K562 (cell line): ENCODE data around the gene TRIM33. TPM values are rescaled to one million over a fixed set of nuclear protein-coding genes. Genes with fewer than 3 reads are reported as not detected.

Experiments used
- ATAC-seq: fragments of 200-7000 bp; cut with Tn5 transposase; 3 replicates; pipeline ENCODE4 v1.9.1; 2020; ENCODE audit warnings: moderate library complexity
- BruUV-seq: library from RNA; stranded (reverse); fragments of 400-500 nt; replicated peaks from 2 replicates; lab custom pipeline; 2021; lab: Mats Ljungman, UMichigan
- CTCF ChIA-PET: fragments of 300-600 bp; formaldehyde crosslinking; extraction: SDS; loops from one replicate; lab custom pipeline; 2021; ENCODE audit warnings: low intra/inter-chr PET ratio; lab: Yijun Ruan, JAX
- POLR2A ChIA-PET: fragments of 300-600, 350-650 bp; sonication (Branson Sonifier 250); formaldehyde crosslinking; extraction: SDS; loops from one replicate; lab custom pipeline; 2021; ENCODE audit warnings: antibody characterized with exemption, inconsistent platforms; lab: Yijun Ruan, JAX
- DNase-seq, 4 experiments: peaks; one replicate each; pipeline versions ENCODE4 v3.0.0 to v3.0.0-alpha.2; 2011 to 2018; ENCODE audit warnings: low spot score in 3 of 4, mixed read lengths in 3 of 4; ENCODE audit errors: extremely low read depth in 1 of 4
- FAIRE-seq: peaks from 2 replicates; lab custom pipeline; 2011; peaks lifted over from hg19 to GRCh38; lab: Jason Lieb, UNC
- H2AFZ ChIP-seq: 2 replicates; pipeline ENCODE4 v1.6.0; 2011; ENCODE audit warnings: low read depth, low read length, control low read depth, inconsistent platforms
- H3K27ac ChIP-seq: fragments of 200-600 bp; 3 replicates; pipeline ENCODE4 v1.8.0; 2011; ENCODE audit warnings: low read depth, mild to moderate bottlenecking, control low read depth, inconsistent platforms, low read length, moderate library complexity, mixed read lengths; ENCODE audit errors: extremely low read depth
- H3K27me3 ChIP-seq, 2 experiments: fragments of 300-600 bp in 1 of 2; 2 replicates in 1 of 2; 3 replicates in 1 of 2; pipeline versions ENCODE4 v1.6.0 to v1.8.0; 2011; ENCODE audit warnings: inconsistent platforms in 2 of 2, low read length in 2 of 2, mild to moderate bottlenecking in 1 of 2, mixed read lengths in 1 of 2, moderate library complexity in 1 of 2; ENCODE audit not compliant: control insufficient read depth in 2 of 2, insufficient read depth in 2 of 2
- H3K36me3 ChIP-seq: fragments of 300-600 bp; 3 replicates; pipeline ENCODE4 v1.8.0; 2011; ENCODE audit warnings: mild to moderate bottlenecking, low read length, inconsistent platforms; ENCODE audit not compliant: control insufficient read depth, insufficient read depth
- H3K4me1 ChIP-seq, 2 experiments: fragments of 200-600 bp in 1 of 2; replicated peaks in 1 of 2; 2 replicates in 1 of 2; 3 replicates in 1 of 2; pipeline versions ENCODE4 v1.5.1 to v1.8.0; 2011; ENCODE audit warnings: inconsistent platforms in 2 of 2, low read length in 2 of 2, mild to moderate bottlenecking in 1 of 2, mixed read lengths in 1 of 2, moderate library complexity in 1 of 2; ENCODE audit not compliant: control insufficient read depth in 2 of 2, insufficient read depth in 2 of 2
- H3K4me2 ChIP-seq: 2 replicates; pipeline ENCODE4 v1.6.1; 2011; ENCODE audit warnings: low read length, control low read depth, inconsistent platforms, mixed read lengths; ENCODE audit not compliant: insufficient read depth
- H3K4me3 ChIP-seq: fragments of 200-600 bp; sonication (generic), shearing (Covaris generic); 2 replicates; pipeline ENCODE4 v1.5.1; 2016; ENCODE audit warnings: control low read depth, inconsistent platforms
- H3K79me2 ChIP-seq: fragments of 200-600 bp; 3 replicates; pipeline ENCODE4 v1.8.0; 2011; ENCODE audit warnings: low read length, inconsistent platforms; ENCODE audit not compliant: control insufficient read depth, insufficient read depth
- H3K9ac ChIP-seq, 2 experiments: 2 replicates each; pipeline versions ENCODE4 v1.6.0 to v1.6.1; 2011; ENCODE audit warnings: low read depth in 2 of 2, low read length in 2 of 2, control low read depth in 1 of 2, inconsistent platforms in 1 of 2, mild to moderate bottlenecking in 1 of 2, mixed read lengths in 1 of 2; ENCODE audit not compliant: insufficient read depth in 1 of 2
- H3K9me1 ChIP-seq: one replicate; pipeline ENCODE4 v1.6.0; 2011; ENCODE audit warnings: inconsistent platforms, mild to moderate bottlenecking, low read length, moderate library complexity; ENCODE audit not compliant: control insufficient read depth, insufficient read depth
- H3K9me3 ChIP-seq: replicated peaks from 2 replicates; pipeline ENCODE4 v1.5.1; 2011; ENCODE audit warnings: low read depth, low read length, inconsistent platforms; ENCODE audit not compliant: control insufficient read depth, insufficient read depth
- H4K20me1 ChIP-seq: replicated peaks from 2 replicates; pipeline ENCODE4 v1.6.1; 2011; ENCODE audit warnings: low read length, inconsistent platforms, mixed read lengths; ENCODE audit not compliant: control insufficient read depth, insufficient read depth
- BACH1 ChIP-seq: fragments of 200-800 bp; sonication (Bioruptor generic); IDR thresholded peaks from 2 replicates; pipeline ENCODE4 v1.6.1; 2016; ENCODE audit warnings: missing genetic modification characterization, missing compliant biosample characterization
- CC2D1A ChIP-seq: fragments of 450-650 bp; IDR thresholded peaks from 2 replicates; pipeline ENCODE4 v1.6.1; 2017; ENCODE audit warnings: mild to moderate bottlenecking
- CCAR2 ChIP-seq: fragments of 200-400 bp; formaldehyde crosslinking; IDR thresholded peaks from 2 replicates; pipeline ENCODE4 v1.6.1; 2017; ENCODE audit warnings: mild to moderate bottlenecking, low read depth, low read length
- EP400 ChIP-seq: fragments of 450-650 bp; IDR thresholded peaks from 2 replicates; pipeline ENCODE4 v1.6.1; 2017; ENCODE audit warnings: antibody characterized with exemption, mild to moderate bottlenecking, moderate library complexity
- GMEB1 ChIP-seq: fragments of 250-450 bp; sonication (Bioruptor Pico); IDR thresholded peaks from 2 replicates; pipeline ENCODE4 v1.4.0; 2020; ENCODE audit warnings: mild to moderate bottlenecking
- GTF2B ChIP-seq: IDR thresholded peaks from 2 replicates; pipeline ENCODE4 v1.6.1; 2011; ENCODE audit not compliant: insufficient read length; ENCODE audit errors: extremely low read depth
- HDAC2 ChIP-seq: fragments of 450-650 bp; IDR thresholded peaks from 2 replicates; pipeline ENCODE4 v1.6.1; 2016; ENCODE audit warnings: mild to moderate bottlenecking
- NELFE ChIP-seq: IDR thresholded peaks from 2 replicates; pipeline ENCODE4 v1.6.1; 2011; ENCODE audit warnings: mild to moderate bottlenecking; ENCODE audit not compliant: insufficient read depth, insufficient read length
- NKRF ChIP-seq: fragments of 450-650 bp; IDR thresholded peaks from 2 replicates; pipeline ENCODE4 v1.6.1; 2016; ENCODE audit warnings: borderline replicate concordance
- POLR2G ChIP-seq: fragments of 200-400 bp; formaldehyde crosslinking; IDR thresholded peaks from 2 replicates; pipeline ENCODE4 v1.6.1; 2017; ENCODE audit warnings: low read depth, mild to moderate bottlenecking, antibody characterized with exemption, low read length, moderate library complexity
- POLR3G ChIP-seq: IDR thresholded peaks from 2 replicates; pipeline ENCODE4 v1.6.1; 2011; ENCODE audit not compliant: insufficient read length, insufficient replicate concordance; ENCODE audit errors: extremely low read depth
- PRPF4 ChIP-seq: fragments of 200-400 bp; formaldehyde crosslinking; IDR thresholded peaks from one replicate; pipeline ENCODE4 v1.6.1; 2017; ENCODE audit warnings: low read length, low read depth, mild to moderate bottlenecking; ENCODE audit not compliant: insufficient read depth, poor library complexity, severe bottlenecking
- RBM39 ChIP-seq: fragments of 200-400 bp; formaldehyde crosslinking; optimal IDR thresholded peaks from 2 replicates; pipeline ENCODE3; 2018; ENCODE audit warnings: low read depth, low read length
- SUPT5H ChIP-seq: fragments of 450-650 bp; IDR thresholded peaks from 2 replicates; pipeline ENCODE4 v1.6.1; 2016
- TAF7 ChIP-seq: fragments of 450-650 bp; IDR thresholded peaks from 2 replicates; pipeline ENCODE4 v1.6.1; 2016; ENCODE audit warnings: missing genetic modification characterization, missing compliant biosample characterization
- XRCC3 ChIP-seq: fragments of 450-650 bp; IDR thresholded peaks from 2 replicates; pipeline ENCODE4 v1.6.1; 2017; ENCODE audit warnings: mild to moderate bottlenecking, moderate library complexity
- ZNF217 ChIP-seq: sonication (generic); formaldehyde crosslinking; IDR thresholded peaks from 2 replicates; pipeline ENCODE4 v1.8.0; 2022; ENCODE audit warnings: mild to moderate bottlenecking, missing genetic modification reagents
- ZNF655 ChIP-seq: fragments of 250-450 bp; sonication (Bioruptor Pico); IDR thresholded peaks from 2 replicates; pipeline ENCODE4 v1.5.0; 2021
- ZNF699 ChIP-seq: fragments of 250-450 bp; sonication (Bioruptor Pico); IDR thresholded peaks from 2 replicates; pipeline ENCODE4 v1.8.0; 2021; ENCODE audit warnings: mild to moderate bottlenecking, moderate library complexity; ENCODE audit not compliant: insufficient replicate concordance
- ZNF830 ChIP-seq: fragments of 250-450 bp; sonication (Bioruptor Pico); IDR thresholded peaks from 2 replicates; pipeline ENCODE4 v1.5.0; 2021; ENCODE audit warnings: mild to moderate bottlenecking
- WGBS: fragments of 100-300 bp; shearing (Covaris generic); methylation state at CpG from one replicate; pipeline ENCODE4 v1.1.6; 2016; ENCODE audit warnings: low coverage, mixed read lengths; ENCODE audit not compliant: insufficient coverage; ENCODE audit errors: missing lambda C conversion rate; 5-methylcytosine and 5-hydroxymethylcytosine counted together
- in situ Hi-C: fragments of 300-500 bp; cut with MboI; formaldehyde crosslinking; loops from 4 replicates; pipeline ENCODE4 v1.15.0; 2018; ENCODE audit warnings: inconsistent platforms, mixed read lengths
- intact Hi-C: fragments of 100-400 bp; cut with micrococcal nuclease; formaldehyde crosslinking; loops from 2 replicates; pipeline ENCODE4 v1.14.2; 2022
- polyA plus RNA-seq, 8 experiments: library from polyadenylated mRNA; depleted of rRNA in 4 of 8; stranded (reverse) in 5 of 8; unstranded in 3 of 8; fragments of >200 nt; fragmentation: Nextera tagmentation in 2 of 8; fragmentation: Illumina TruSeq in 1 of 8; extraction: Ambion mirVana in 2 of 8; extraction: Trizol in 1 of 8; gene quantifications; 2 replicates each; pipeline versions ENCODE4 v1.2.1 to v1.2.3, GENCODE V29; 2011 to 2014; ENCODE audit warnings: inconsistent platforms in 1 of 8, missing spikeins in 1 of 8
- total RNA-seq, 7 experiments: library from RNA; depleted of rRNA in 6 of 7; stranded (reverse); fragments of >200 nt in 6 of 7; fragmentation: Illumina TruSeq in 2 of 7; extraction: Trizol in 2 of 7; gene quantifications; 2 replicates each; pipeline versions ENCODE4 v1.2.1 to v1.2.3, GENCODE V29; 2011 to 2021; ENCODE audit warnings: low replicate concordance in 1 of 7

TRIM33 gene
- total and polyA plus RNA-seq, 9 of the 15 experiments (the other 6 are each of a cell fraction or from before 2014, with no cell fraction given) = 9.3 to 58.4 (median 40.2) TPM

GRCh38 chr1:114462341-114462740 lies 48.7 kb downstream of the TRIM33 start:
- ChIA-PET POLR2A (interaction anchor here (1.0 kb wide), 1 partner anchor 115 kb away, joined by 3 read pairs; no protein-coding TSS in a partner anchor), CTCF (no interaction called here)

More at GRCh38 chr1:114462341-114462740, 48.7 kb downstream of the TRIM33 start:
- Histone ChIP-seq H4K20me1 (no peaks in the 10 kb centered on the region), H3K79me2 (peaks cover 65% of the 10 kb centered on the region), H3K4me3 (no peak overlapping the region), H3K27me3 (no peaks in the 10 kb centered on the region), H3K9me1 (no peaks in the 10 kb centered on the region), H3K4me1 (peaks cover 4 to 14% of the 10 kb centered on the region in 2 experiments), H3K9ac (no peak overlapping the region), H2AFZ (no peak overlapping the region), H3K27ac (no peak overlapping the region), H3K36me3 (peaks cover 63% of the 10 kb centered on the region), H3K4me2 (no peak overlapping the region), H3K9me3 (peaks cover 15% of the 10 kb centered on the region)
- no peak for DNase-seq
- FAIRE-seq = no peak
- intact Hi-C loops = no loop called here
- 94% methylated on average over 1 of the region's 1 CpG for WGBS
- no peak for ATAC-seq
- no TSS peak for BruUV-seq
- in situ Hi-C loops = no loop called here
- no peak for TF ChIP-seq NELFE
- TF ChIP-seq NKRF = no peak
- TF ChIP-seq ZNF699 (CRISPR knock-in tag) = no peak
- no peak for TF ChIP-seq RBM39
- TF ChIP-seq POLR3G = no peak
- no peak for TF ChIP-seq ZNF655 (CRISPR knock-in tag)
- no peak for TF ChIP-seq ZNF830
- TF ChIP-seq POLR2G = no peak
- no peak for TF ChIP-seq XRCC3
- no peak for TF ChIP-seq EP400
- TF ChIP-seq TAF7 (tag) = no peak
- no peak for TF ChIP-seq PRPF4
- no peak for TF ChIP-seq GTF2B
- no peak for TF ChIP-seq GMEB1 (CRISPR knock-in tag)
- TF ChIP-seq CCAR2 = no peak
- TF ChIP-seq ZNF217 (CRISPR knock-in tag) = no peak
- no peak for TF ChIP-seq CC2D1A
- no peak for TF ChIP-seq SUPT5H
- TF ChIP-seq BACH1 (tag) = no peak
- TF ChIP-seq HDAC2 = no peak
